Esophagus (tissue), 2 donors: ENCODE measurements around the gene CRB1. TPM values are rescaled to one million over a fixed set of nuclear protein-coding genes. Genes with fewer than 3 reads are reported as not detected.

Experiments used
- H3K27ac ChIP-seq, 2 donors: one replicate each; pipeline ENCODE4 v1.5.1; 2013; ENCODE audit warnings: low read depth in 2 of 2, mild to moderate bottlenecking in 2 of 2, inconsistent platforms in 1 of 2, low read length in 1 of 2, moderate library complexity in 1 of 2
- H3K27me3 ChIP-seq, 2 donors: one replicate each; pipeline ENCODE4 v1.6.1; 2013; ENCODE audit warnings: low read length in 2 of 2, control low read depth in 1 of 2, mild to moderate bottlenecking in 1 of 2; ENCODE audit not compliant: insufficient read depth in 2 of 2, control insufficient read depth in 1 of 2
- H3K36me3 ChIP-seq, 2 donors: one replicate each; pipeline ENCODE4 v1.6.1; 2013; ENCODE audit warnings: low read length in 1 of 2; ENCODE audit not compliant: control insufficient read depth in 2 of 2, insufficient read depth in 2 of 2
- H3K4me1 ChIP-seq, 2 donors: one replicate each; pipeline ENCODE4 v1.6.1; 2013; ENCODE audit warnings: low read length in 1 of 2; ENCODE audit not compliant: control insufficient read depth in 2 of 2, insufficient read depth in 2 of 2
- H3K4me3 ChIP-seq, 2 donors: one replicate each; pipeline ENCODE4 v1.5.1; 2013; ENCODE audit warnings: low read length in 2 of 2, mild to moderate bottlenecking in 2 of 2, low read depth in 1 of 2, moderate library complexity in 1 of 2
- H3K9me3 ChIP-seq, 2 donors: one replicate each; pipeline ENCODE4 v1.6.1; 2013; ENCODE audit warnings: mild to moderate bottlenecking in 2 of 2, low read depth in 1 of 2, low read length in 1 of 2, moderate library complexity in 1 of 2; ENCODE audit not compliant: control insufficient read depth in 2 of 2, insufficient read depth in 1 of 2
- WGBS, 2 donors: extraction: QIAGEN DNeasy Blood & Tissue Kit; methylation state at CpG; one replicate each; pipeline ENCODE4 v1.1.7; 2013; 5-methylcytosine and 5-hydroxymethylcytosine counted together
- polyA plus RNA-seq, 2 donors: library from polyadenylated mRNA; stranded (reverse); fragments of 200-250 nt; gene quantifications; one replicate each; pipeline ENCODE4 v1.2.3, GENCODE V29; 2013
- donor health status: healthy with polysubstance abuse.
- donor health status: Bipolar disorder and iron deficiency.

The CRB1 gene
- polyA plus RNA-seq, 2 donors: 0.01 TPM; not detected in 1

- Histone ChIP-seq H3K27me3 (no peaks in the 10 kb centered on the region), H3K27ac (no peak overlapping the region), H3K4me1 (no peaks in the 10 kb centered on the region), H3K9me3 (no peaks in the 10 kb centered on the region), H3K4me3 (no peak overlapping the region), H3K36me3 (no peaks in the 10 kb centered on the region)
- WGBS, 2 donors: 72 to 74% methylated on average over 5 of the region's 5 CpGs
Measured at GRCh38 chr1:197312163-197312562, 44.1 kb downstream of the CRB1 start.

GRCh38 chr1:197313713-197314112 lies 45.7 kb downstream of the CRB1 start:
- H3K27me3 ChIP-seq: no peaks in the 10 kb centered on the region
- H3K36me3 ChIP-seq: no peaks in the 10 kb centered on the region
- no peak overlapping the region for H3K4me3 ChIP-seq
- H3K9me3 ChIP-seq: no peaks in the 10 kb centered on the region
- H3K27ac ChIP-seq: no peak overlapping the region
- WGBS, 2 donors: 44 to 55% methylated on average over 5 of the region's 5 CpGs
- no peaks in the 10 kb centered on the region for H3K4me1 ChIP-seq

GRCh38 chr1:197314682-197315081 lies 46.6 kb downstream of the CRB1 start:
- Histone ChIP-seq H3K27ac (no peak overlapping the region), H3K4me3 (no peak overlapping the region), H3K9me3 (no peaks in the 10 kb centered on the region), H3K4me1 (no peaks in the 10 kb centered on the region), H3K27me3 (no peaks in the 10 kb centered on the region), H3K36me3 (no peaks in the 10 kb centered on the region)

DNA sequence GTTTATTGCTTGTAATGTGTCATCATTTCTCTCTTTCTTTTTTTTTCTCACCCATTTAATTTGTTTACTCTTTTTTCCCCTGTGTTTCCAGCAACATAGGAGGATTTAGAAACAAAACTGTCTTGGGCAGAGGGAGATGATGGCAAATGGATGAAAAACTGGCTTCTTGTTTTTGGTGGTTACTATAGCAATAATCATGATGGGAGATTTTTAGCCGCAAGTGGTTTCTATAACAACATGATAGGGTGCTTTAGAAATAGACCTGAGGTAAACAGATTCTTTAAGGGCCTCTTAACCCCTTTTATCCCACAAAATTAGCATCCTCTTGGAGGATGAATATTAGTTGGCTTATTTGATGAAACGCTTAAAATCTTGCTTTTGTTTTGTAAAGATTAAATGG lies 51.6 kb downstream of the CRB1 start:
- H3K27me3 ChIP-seq: no peaks in the 10 kb centered on the region
- WGBS, 2 donors: 63 to 69% methylated on average over 2 of the region's 2 CpGs

GRCh38 chr1:197320991-197321531 lies 53.0 kb downstream of the CRB1 start:
- H3K27ac ChIP-seq: no peak overlapping the region
- no peak overlapping the region for H3K4me3 ChIP-seq
- H3K36me3 ChIP-seq: no peaks in the 10 kb centered on the region
- no peaks in the 10 kb centered on the region for H3K9me3 ChIP-seq
- no peaks in the 10 kb centered on the region for H3K27me3 ChIP-seq
- H3K4me1 ChIP-seq: peaks cover 0 to 2% of the 10 kb centered on the region in 2 donors
- 44 to 64% methylated on average over 2 of the region's 2 CpGs for WGBS, 2 donors

More for the DNA sequence above, 51.6 kb downstream of the CRB1 start:
- H3K4me1 ChIP-seq: peaks cover 0 to 2% of the 10 kb centered on the region in 2 donors
- H3K36me3 ChIP-seq: no peaks in the 10 kb centered on the region
- H3K4me3 ChIP-seq: no peak overlapping the region
- no peaks in the 10 kb centered on the region for H3K9me3 ChIP-seq
- no peak overlapping the region for H3K27ac ChIP-seq

GRCh38 chr1:197321811-197322210 lies 53.8 kb downstream of the CRB1 start:
- Histone ChIP-seq H3K4me1 (peaks cover 0 to 2% of the 10 kb centered on the region in 2 donors), H3K27ac (no peak overlapping the region), H3K36me3 (no peaks in the 10 kb centered on the region), H3K27me3 (no peaks in the 10 kb centered on the region), H3K9me3 (no peaks in the 10 kb centered on the region), H3K4me3 (no peak overlapping the region)
- 77 to 81% methylated on average over 2 of the region's 2 CpGs for WGBS, 2 donors

DNA sequence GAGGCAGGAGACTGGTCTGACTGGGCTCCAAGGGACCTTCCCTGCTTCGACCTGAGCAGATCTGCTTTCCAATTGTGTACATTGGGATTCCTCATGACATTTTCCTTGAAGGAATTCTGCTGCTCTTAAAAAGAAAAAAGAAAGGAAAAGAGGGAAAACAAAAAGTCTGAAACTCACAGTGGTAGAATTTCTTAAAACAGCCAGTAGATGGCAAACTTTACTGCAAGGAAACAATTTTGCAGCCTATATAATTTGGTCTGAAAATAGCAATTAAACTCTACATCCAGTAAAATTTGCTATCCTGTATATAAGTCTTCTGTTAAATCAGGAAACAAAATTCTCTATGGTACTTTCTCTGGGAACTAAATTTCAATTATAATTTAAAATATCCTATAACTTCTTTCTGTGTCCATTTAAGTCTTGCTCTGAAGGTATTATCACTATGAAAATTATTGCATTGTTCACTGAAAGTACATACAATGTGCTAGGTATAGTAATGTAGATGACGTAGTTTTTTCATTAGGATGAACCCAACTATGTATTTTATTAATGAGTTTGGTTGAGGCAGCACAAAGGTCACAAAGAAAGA lies 59.8 kb downstream of the CRB1 start:
- no peaks in the 10 kb centered on the region for H3K36me3 ChIP-seq
- WGBS, 2 donors: 16 to 21% methylated on average over 2 of the region's 2 CpGs

DNA sequence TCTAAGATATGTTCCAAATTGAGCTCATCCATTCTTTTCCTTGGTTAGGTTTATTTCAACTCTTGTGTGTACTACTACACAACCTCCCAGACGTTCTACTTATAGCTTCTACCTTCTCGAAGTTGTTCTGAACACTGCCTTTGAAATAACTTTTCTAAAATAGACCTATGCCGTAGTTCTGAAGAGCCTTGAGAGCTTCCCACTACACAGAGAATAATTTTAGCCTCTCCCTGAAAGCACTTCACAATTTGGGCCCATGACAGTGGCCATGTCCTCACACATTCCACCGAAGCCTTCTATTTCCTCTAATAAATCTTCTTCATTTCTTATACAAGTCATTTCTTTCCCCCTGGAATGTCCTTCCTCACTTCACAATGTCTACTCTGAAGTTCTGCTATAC lies 62.2 kb downstream of the CRB1 start:
- 73 to 76% methylated on average over 4 of the region's 4 CpGs for WGBS, 2 donors
- Histone ChIP-seq H3K36me3 (no peaks in the 10 kb centered on the region), H3K4me3 (no peak overlapping the region), H3K27me3 (no peaks in the 10 kb centered on the region), H3K9me3 (no peaks in the 10 kb centered on the region), H3K27ac (no peak overlapping the region), H3K4me1 (no peaks in the 10 kb centered on the region)

More for the DNA sequence above, 59.8 kb downstream of the CRB1 start:
- no peak overlapping the region for H3K4me3 ChIP-seq
- no peaks in the 10 kb centered on the region for H3K27me3 ChIP-seq
- no peaks in the 10 kb centered on the region for H3K4me1 ChIP-seq
- no peaks in the 10 kb centered on the region for H3K9me3 ChIP-seq
- H3K27ac ChIP-seq: no peak overlapping the region

GRCh38 chr1:197331565-197331964 lies 63.5 kb downstream of the CRB1 start:
- H3K36me3 ChIP-seq: no peaks in the 10 kb centered on the region
- no peaks in the 10 kb centered on the region for H3K27me3 ChIP-seq
- no peak overlapping the region for H3K4me3 ChIP-seq
- no peaks in the 10 kb centered on the region for H3K9me3 ChIP-seq
- WGBS, 2 donors: 88 to 90% methylated on average over 5 of the region's 5 CpGs
- H3K4me1 ChIP-seq: no peaks in the 10 kb centered on the region
- no peak overlapping the region for H3K27ac ChIP-seq

GRCh38 chr1:197333041-197333440 lies 65.0 kb downstream of the CRB1 start:
- Histone ChIP-seq H3K27me3 (no peaks in the 10 kb centered on the region), H3K9me3 (no peaks in the 10 kb centered on the region)
- WGBS, 2 donors: 85 to 88% methylated on average over 1 of the region's 1 CpG

More at GRCh38 chr1:197333041-197333440, 65.0 kb downstream of the CRB1 start:
- no peaks in the 10 kb centered on the region for H3K36me3 ChIP-seq
- H3K27ac ChIP-seq: no peak overlapping the region
- H3K4me1 ChIP-seq: no peaks in the 10 kb centered on the region
- no peak overlapping the region for H3K4me3 ChIP-seq
